HG03135 (cell line): ENCODE data around the gene GPR50.

Experiments
- ATAC-seq: cut with Tn5 transposase; IDR thresholded peaks from one replicate; pipeline ENCODE4 v1.9.1; 2021; ENCODE audit warnings: mild to moderate bottlenecking, moderate library complexity; ENCODE audit not compliant: unreplicated experiment

The GPR50 gene

DNA sequence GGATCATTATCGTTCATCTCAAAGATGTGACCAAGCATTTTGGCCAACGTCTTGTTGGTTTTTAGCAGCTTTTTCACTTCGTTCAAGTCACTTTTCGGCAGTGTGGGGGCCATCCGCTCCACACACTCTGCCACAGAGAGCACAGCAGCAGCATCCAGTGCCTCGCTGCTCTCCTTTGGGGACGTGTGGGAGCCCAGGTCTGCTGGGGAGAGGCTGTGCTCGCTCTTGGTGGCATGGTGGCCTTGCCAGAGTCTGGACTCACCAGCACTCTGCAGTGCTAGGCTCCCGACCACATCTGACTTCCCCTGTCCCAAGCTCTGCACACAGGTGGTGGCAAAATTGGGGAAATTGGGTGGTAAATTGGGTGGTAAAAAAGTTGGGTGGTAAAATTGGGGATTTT, 50.6 kb downstream of the GPR50 start:
- ATAC-seq = no peak

DNA sequence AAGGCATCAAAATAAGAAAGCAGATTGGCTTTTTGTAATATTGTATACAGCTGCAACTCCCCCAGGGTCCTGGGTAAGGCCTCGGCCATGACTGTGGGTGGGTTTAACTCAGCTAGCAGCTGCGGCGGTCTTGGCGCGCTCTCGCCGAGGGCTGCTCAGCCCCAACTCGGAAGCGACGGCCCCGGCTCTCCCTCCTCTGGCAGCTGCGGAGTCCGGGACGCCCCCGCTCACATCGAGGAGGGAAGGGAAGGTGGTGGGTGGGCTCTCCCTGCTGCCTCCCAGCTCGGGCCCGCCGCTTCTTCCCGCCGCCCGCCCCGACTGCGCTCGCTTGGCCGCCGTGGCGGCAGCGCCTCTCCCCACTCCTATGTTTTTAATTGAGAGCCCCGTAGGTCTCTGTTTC, 51.2 kb downstream of the GPR50 start:
- no peak for ATAC-seq

DNA sequence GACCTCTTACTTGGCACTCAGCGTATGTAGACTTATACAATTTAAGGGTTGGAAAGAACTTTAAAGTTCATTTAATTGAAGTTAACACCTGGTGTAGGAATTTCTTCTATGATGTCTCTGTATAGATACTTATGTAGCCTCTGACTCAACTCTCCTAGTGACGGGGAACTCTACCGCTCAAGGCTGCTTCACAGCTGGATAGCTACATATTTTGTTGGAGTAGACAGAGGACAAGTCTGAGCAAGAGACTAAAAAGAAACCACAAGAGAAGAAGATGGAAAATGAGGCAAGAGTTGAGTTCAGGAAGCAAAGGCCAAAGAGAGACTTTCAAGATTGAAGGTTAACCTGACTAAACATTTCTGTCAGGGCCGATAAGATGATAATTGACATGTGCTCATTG, 52.6 kb downstream of the GPR50 start:
- no peak for ATAC-seq
